Fibroblast of lung (primary cell): ENCODE results near the gene ELK3. TPM values are rescaled to one million over a fixed set of nuclear protein-coding genes. Genes with fewer than 3 reads are reported as not detected.
A peak's percentile ranks its signal among the peaks of the same experiment; 100 is the strongest.

Source experiments
- DNase-seq, 2 donors: peaks; one replicate each; pipeline versions ENCODE4 v3.0.0 to v3.0.0-alpha.2; 2010; ENCODE audit warnings: low read depth in 2 of 2
- H2AFZ ChIP-seq: 2 replicates; pipeline ENCODE4 v1.5.1; 2012; ENCODE audit warnings: low read length, control low read depth, inconsistent platforms
- H3K27ac ChIP-seq: 2 replicates; pipeline ENCODE4 v1.5.1; 2011; ENCODE audit warnings: low read length, control low read depth; ENCODE audit not compliant: insufficient read depth
- H3K27me3 ChIP-seq: 2 replicates; pipeline ENCODE4 v1.5.1; 2011; ENCODE audit warnings: mild to moderate bottlenecking, low read length; ENCODE audit not compliant: control insufficient read depth, insufficient read depth
- H3K36me3 ChIP-seq: 2 replicates; pipeline ENCODE4 v1.5.1; 2011; ENCODE audit warnings: low read length; ENCODE audit not compliant: control insufficient read depth, insufficient read depth
- H3K4me1 ChIP-seq: 2 replicates; pipeline ENCODE4 v1.5.1; 2011; ENCODE audit warnings: low read length; ENCODE audit not compliant: control insufficient read depth, insufficient read depth; ENCODE audit errors: extremely low read depth
- H3K4me2 ChIP-seq: 2 replicates; pipeline ENCODE4 v1.5.1; 2011; ENCODE audit warnings: low read length, control low read depth; ENCODE audit not compliant: insufficient read depth; ENCODE audit errors: extremely low read depth
- H3K4me3 ChIP-seq, 4 experiments: fragments of 200-600 bp in 1 of 4; sonication (generic) in 1 of 4; replicated peaks in 1 of 4; 2 replicates each; pipeline ENCODE4 v1.5.1; 2011 to 2016; ENCODE audit warnings: low read length in 4 of 4, low read depth in 3 of 4, mild to moderate bottlenecking in 3 of 4, control low read depth in 2 of 4, inconsistent platforms in 1 of 4, mixed read lengths in 1 of 4; ENCODE audit not compliant: insufficient read depth in 1 of 4; ENCODE audit errors: control extremely low read depth in 1 of 4
- H3K79me2 ChIP-seq: 2 replicates; pipeline ENCODE4 v1.5.1; 2012; ENCODE audit warnings: mild to moderate bottlenecking, low read length, inconsistent platforms; ENCODE audit not compliant: control insufficient read depth, insufficient read depth
- H3K9ac ChIP-seq: 2 replicates; pipeline ENCODE4 v1.5.1; 2011; ENCODE audit warnings: mild to moderate bottlenecking, low read length, control low read depth; ENCODE audit not compliant: insufficient read depth
- H3K9me3 ChIP-seq: 2 replicates; pipeline ENCODE4 v1.5.1; 2012; ENCODE audit warnings: low read depth, low read length; ENCODE audit not compliant: control insufficient read depth, insufficient read depth
- H4K20me1 ChIP-seq: 2 replicates; pipeline ENCODE4 v1.5.1; 2011; ENCODE audit warnings: low read length; ENCODE audit not compliant: control insufficient read depth, insufficient read depth; ENCODE audit errors: extremely low read depth
- EZH2 ChIP-seq: IDR thresholded peaks from 2 replicates; pipeline ENCODE4 v1.5.1; 2012; ENCODE audit warnings: low read length, control low read depth, mild to moderate bottlenecking; ENCODE audit errors: missing control alignments
- polyA plus RNA-seq, 2 donors: library from polyadenylated mRNA; depleted of rRNA in 1 of 2; stranded (reverse) in 1 of 2; unstranded in 1 of 2; fragments of >200 nt; gene quantifications; 2 replicates each; pipeline ENCODE4 v1.2.1, GENCODE V29; 2011 to 2012; ENCODE audit warnings: missing spikeins in 1 of 2
- total RNA-seq: library from RNA; depleted of rRNA; stranded (reverse); fragments of >200 nt; gene quantifications from 2 replicates; pipeline ENCODE4 v1.2.1, GENCODE V29; 2014
- TF ChIP-seq, protein P1 (sequence below), 2 donors: IDR thresholded peaks in 1 of 2; conservative IDR thresholded peaks in 1 of 2; 1 replicate in 1 of 2; 2 replicates in 1 of 2; pipeline ENCODE4 v1.5.1; 2011 to 2012; ENCODE audit warnings: low read length in 2 of 2, control low read depth in 1 of 2, inconsistent platforms in 1 of 2, low read depth in 1 of 2, mild to moderate bottlenecking in 1 of 2

The ELK3 gene
- total and polyA plus RNA-seq, 2 donors (not counting 1 experiment from before 2014, with no cell fraction given): 14.7 to 27.9 TPM

DNA sequence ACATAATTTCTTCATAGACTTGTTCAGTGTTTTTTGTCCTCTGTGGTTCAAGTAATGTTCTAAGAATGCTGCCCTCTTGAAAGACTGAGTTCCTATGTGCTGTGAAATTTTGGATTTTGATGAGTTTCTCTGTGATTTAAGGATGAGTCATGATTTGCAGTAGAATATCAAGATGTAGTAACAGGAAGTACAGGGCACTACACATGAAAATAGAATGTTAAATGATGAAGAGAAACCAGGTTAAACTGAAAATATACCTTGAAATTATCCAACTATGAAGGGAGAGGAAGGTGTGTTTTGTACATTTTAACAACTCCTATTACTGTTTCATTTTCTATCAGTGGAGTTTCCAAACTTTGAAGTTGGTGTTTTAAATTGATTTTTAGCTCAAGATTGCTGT is 4.8 kb downstream of the ELK3 start:
- no peaks in the 10 kb centered on the region for H3K36me3 ChIP-seq
- peak overlapping the region; percentile 13 for H3K4me2 ChIP-seq
- no peaks in the 10 kb centered on the region for H3K27me3 ChIP-seq
- H3K27ac ChIP-seq: peak overlapping the region; percentile 92
- no peak overlapping the region for H3K9ac ChIP-seq
- peaks cover 12% of the 10 kb centered on the region for H3K4me1 ChIP-seq
- H4K20me1 ChIP-seq: no peaks in the 10 kb centered on the region
- H3K9me3 ChIP-seq: no peaks in the 10 kb centered on the region
- no peak overlapping the region for H2AFZ ChIP-seq
- no peak for TF ChIP-seq EZH2
- TF ChIP-seq, protein P1, sequence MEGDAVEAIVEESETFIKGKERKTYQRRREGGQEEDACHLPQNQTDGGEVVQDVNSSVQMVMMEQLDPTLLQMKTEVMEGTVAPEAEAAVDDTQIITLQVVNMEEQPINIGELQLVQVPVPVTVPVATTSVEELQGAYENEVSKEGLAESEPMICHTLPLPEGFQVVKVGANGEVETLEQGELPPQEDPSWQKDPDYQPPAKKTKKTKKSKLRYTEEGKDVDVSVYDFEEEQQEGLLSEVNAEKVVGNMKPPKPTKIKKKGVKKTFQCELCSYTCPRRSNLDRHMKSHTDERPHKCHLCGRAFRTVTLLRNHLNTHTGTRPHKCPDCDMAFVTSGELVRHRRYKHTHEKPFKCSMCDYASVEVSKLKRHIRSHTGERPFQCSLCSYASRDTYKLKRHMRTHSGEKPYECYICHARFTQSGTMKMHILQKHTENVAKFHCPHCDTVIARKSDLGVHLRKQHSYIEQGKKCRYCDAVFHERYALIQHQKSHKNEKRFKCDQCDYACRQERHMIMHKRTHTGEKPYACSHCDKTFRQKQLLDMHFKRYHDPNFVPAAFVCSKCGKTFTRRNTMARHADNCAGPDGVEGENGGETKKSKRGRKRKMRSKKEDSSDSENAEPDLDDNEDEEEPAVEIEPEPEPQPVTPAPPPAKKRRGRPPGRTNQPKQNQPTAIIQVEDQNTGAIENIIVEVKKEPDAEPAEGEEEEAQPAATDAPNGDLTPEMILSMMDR (conservative IDR thresholded peaks at IDR 0.05 in 1 of 2, IDR thresholded peaks at IDR 0.05 in 1 of 2; ENCODE audit: low read depth in 1 of 2, low read length in 2 of 2): no peak
- H3K4me3 ChIP-seq: no peak overlapping the region
- DNase-seq: peak; percentile 94 to 95
- peaks cover 69% of the 10 kb centered on the region for H3K79me2 ChIP-seq

DNA sequence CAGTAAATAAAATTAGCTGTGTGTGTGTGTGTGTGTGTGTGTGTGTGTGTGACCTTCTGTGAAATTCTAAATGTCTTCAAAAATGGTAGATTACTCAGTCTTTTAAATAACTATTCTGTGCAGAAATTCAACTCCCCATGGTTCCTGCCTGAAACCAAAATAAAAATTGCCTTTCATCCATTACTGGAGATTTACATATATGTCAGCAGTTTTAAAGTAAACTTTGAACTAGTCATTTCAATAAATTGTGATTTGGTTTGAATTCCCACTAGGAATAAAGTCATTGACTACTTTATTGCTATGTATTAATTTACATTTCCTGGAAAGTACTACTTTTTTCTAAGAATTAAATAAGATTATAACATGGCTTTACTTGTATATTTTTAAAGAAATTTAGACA is 5.3 kb downstream of the ELK3 start:
- peaks cover 74% of the 10 kb centered on the region for H3K79me2 ChIP-seq
- H3K4me2 ChIP-seq: peak overlapping the region; percentile 13
- H3K4me1 ChIP-seq: peaks cover 12% of the 10 kb centered on the region
- H3K9ac ChIP-seq: no peak overlapping the region
- H3K9me3 ChIP-seq: no peaks in the 10 kb centered on the region
- no peaks in the 10 kb centered on the region for H3K36me3 ChIP-seq
- no peak overlapping the region for H2AFZ ChIP-seq
- no peak for DNase-seq
- H3K27me3 ChIP-seq: no peaks in the 10 kb centered on the region
- TF ChIP-seq, protein P1 (conservative IDR thresholded peaks at IDR 0.05 in 1 of 2, IDR thresholded peaks at IDR 0.05 in 1 of 2; ENCODE audit: low read depth in 1 of 2, low read length in 2 of 2): no peak
- no peak for TF ChIP-seq EZH2
- peak overlapping the region; percentile 92 for H3K27ac ChIP-seq
- no peaks in the 10 kb centered on the region for H4K20me1 ChIP-seq
- no peak overlapping the region for H3K4me3 ChIP-seq

DNA sequence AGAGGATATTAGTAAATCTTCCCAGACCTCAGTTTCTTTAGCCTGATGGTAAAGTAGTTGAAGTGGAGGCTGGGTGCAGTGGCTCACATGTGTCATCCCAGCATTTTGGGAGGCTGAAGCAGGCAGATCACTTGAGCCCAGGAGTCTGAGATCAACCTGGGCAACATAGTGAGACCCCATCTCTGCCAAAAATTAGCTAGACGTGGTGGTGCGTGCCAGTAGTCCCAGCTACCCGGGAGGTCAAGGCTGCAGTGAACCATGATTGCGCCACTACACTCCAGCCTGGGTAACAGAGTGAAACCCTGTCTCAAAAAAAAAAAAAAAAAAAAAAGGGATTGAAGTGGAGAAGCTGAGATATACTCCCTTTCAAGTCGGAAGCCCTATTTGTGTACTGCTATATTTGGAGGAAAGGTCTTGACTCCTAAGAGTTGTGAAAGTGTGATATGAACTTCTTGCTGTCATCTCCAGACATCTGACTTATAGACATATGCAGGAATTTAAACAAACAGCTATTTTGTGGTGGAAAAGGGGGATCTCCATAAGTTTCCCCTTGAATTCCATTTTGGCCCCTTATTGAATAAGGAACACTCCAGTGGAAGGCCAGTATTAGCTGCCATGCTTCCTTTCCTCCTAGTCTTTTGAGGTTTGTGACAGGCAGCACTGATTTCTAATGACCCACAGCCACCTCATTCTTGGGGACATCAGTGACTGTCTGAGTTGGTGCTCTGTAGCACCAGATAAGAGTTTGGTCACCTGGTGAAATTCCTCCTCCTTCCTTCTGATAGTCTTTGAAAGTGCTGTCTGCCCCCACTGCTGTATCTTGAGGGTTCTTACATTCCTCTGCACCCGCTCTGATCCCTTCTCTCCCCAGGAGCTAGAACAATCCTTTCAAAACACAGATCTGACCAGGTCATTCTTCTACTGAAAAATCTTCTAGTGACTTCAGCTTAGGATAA is 7.4 kb downstream of the ELK3 start:
- Histone ChIP-seq H3K4me3 (no peak overlapping the region), H3K36me3 (no peaks in the 10 kb centered on the region), H3K9ac (no peak overlapping the region), H3K4me2 (no peak overlapping the region), H3K4me1 (peaks cover 12% of the 10 kb centered on the region), H3K79me2 (peaks cover 81% of the 10 kb centered on the region), H2AFZ (no peak overlapping the region), H3K27me3 (no peaks in the 10 kb centered on the region), H4K20me1 (no peaks in the 10 kb centered on the region), H3K27ac (peak overlapping the region; percentile 16), H3K9me3 (no peaks in the 10 kb centered on the region)
- no peak for DNase-seq
- TF ChIP-seq EZH2: no peak
- TF ChIP-seq, protein P1 (conservative IDR thresholded peaks at IDR 0.05 in 1 of 2, IDR thresholded peaks at IDR 0.05 in 1 of 2; ENCODE audit: low read depth in 1 of 2, low read length in 2 of 2): no peak
